ENCODE results near the gene SEC24D.
"Not testable (repeated sequence)": the region's sequence is repeated elsewhere in the genome, so short reads cannot be mapped to it uniquely, and the experiment has no call there.

The SEC24D gene, protein sequence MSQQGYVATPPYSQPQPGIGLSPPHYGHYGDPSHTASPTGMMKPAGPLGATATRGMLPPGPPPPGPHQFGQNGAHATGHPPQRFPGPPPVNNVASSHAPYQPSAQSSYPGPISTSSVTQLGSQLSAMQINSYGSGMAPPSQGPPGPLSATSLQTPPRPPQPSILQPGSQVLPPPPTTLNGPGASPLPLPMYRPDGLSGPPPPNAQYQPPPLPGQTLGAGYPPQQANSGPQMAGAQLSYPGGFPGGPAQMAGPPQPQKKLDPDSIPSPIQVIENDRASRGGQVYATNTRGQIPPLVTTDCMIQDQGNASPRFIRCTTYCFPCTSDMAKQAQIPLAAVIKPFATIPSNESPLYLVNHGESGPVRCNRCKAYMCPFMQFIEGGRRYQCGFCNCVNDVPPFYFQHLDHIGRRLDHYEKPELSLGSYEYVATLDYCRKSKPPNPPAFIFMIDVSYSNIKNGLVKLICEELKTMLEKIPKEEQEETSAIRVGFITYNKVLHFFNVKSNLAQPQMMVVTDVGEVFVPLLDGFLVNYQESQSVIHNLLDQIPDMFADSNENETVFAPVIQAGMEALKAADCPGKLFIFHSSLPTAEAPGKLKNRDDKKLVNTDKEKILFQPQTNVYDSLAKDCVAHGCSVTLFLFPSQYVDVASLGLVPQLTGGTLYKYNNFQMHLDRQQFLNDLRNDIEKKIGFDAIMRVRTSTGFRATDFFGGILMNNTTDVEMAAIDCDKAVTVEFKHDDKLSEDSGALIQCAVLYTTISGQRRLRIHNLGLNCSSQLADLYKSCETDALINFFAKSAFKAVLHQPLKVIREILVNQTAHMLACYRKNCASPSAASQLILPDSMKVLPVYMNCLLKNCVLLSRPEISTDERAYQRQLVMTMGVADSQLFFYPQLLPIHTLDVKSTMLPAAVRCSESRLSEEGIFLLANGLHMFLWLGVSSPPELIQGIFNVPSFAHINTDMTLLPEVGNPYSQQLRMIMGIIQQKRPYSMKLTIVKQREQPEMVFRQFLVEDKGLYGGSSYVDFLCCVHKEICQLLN

DNA sequence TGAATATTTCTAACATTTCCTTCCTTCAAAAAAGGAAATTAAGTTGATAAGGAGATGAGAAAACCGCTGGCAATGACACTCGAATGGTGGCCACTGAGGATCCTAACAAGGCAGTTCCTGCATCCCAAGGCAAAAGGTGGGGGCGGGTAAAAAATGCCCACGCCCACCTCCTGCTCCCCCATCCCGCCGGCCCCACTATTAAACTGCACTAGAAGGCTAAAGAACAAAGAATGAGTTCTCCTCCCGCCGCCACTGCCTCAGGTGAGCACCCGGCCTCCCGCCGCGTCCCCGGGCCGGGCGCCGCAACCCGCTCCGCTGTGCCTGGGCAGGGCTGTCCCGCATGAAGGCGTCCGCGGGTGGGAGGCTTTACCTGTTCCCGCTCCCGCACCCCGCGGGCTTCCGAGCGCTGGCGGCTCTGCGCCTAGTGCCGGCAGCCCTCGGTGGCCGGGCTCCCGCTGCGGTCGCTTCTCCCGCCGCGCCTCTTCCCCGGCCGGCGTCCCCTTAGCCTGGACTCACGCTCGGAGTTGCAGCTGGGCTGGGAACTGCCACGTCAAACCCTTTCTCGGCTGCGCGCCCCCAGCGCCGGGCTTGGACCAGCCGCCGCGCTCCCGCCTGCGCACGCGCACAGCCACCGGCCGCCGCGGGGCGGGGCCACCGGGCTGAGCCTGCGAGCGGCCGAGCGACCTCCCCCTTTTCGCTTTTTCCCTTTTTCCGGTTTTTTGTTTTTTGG is at the start of gene SEC24D:
Gene SEC24D, minus strand, starts transcription at position 556 of the 730 bp plus-strand sequence. CDS start 2,430 bp downstream, outside the sequence.
- Mint-ChIP-seq H3K4me3 (peak within 1 kb of the TSS; percentile 95), H3K27me3 (no peaks in the 10 kb centered on the region), H3K4me1 (ENCODE audit: low read depth) (peaks cover 27% of the 10 kb centered on the region), H3K9me3 (no peaks in the 10 kb centered on the region), H3K27ac (peak within 1 kb of the TSS; percentile 96), H3K36me3 (ENCODE audit: low read depth) (peaks cover 24% of the 10 kb centered on the region)

DNA sequence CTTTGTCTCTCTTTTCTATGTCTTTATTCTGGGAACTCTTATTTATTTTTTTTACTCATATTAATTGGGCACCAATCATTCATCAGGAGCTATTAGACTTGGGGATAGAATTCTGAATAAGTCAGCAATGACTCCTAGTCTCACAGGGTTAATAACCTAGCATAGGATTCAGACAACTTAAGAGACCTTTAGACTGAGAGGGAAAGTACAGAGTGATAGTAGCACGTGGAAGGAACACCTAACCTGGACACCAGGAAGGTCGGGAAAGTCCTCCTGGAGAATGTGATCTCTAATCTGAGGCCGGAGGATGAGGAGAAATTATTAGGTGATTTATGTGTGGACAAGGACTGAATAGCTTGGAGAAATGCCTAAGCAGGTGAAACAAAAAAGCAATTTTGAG is 48.8 kb upstream of the SEC24D start:
- H3K4me1 Mint-ChIP-seq (ENCODE audit: low read depth), result peaks cover 13% of the 10 kb centered on the region
- no peaks in the 10 kb centered on the region for H3K36me3 Mint-ChIP-seq (ENCODE audit: low read depth)
- no peak overlapping the region for H3K4me3 Mint-ChIP-seq
- H3K27ac Mint-ChIP-seq, result no peak overlapping the region
- H3K27me3 Mint-ChIP-seq, result peaks cover 25% of the 10 kb centered on the region
- no peaks in the 10 kb centered on the region for H3K9me3 Mint-ChIP-seq

DNA sequence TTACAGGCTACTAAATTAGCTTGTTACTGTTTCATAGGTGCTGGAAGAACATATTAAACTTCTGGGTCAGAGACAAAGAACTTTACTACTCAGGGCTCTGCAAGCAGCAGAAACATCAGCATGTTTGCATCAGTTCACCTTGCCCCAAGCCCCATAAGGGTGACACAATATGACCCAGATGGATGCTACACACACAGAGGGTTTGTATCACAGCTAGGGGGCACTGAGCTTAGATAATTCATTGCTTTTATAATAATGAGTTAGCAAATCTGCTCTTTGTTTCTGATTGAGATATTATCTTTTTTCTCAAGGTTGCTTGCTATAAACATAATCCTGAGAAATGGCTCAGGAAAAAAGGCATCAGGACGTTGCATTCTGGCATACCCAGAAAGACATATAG is 47.9 kb upstream of the SEC24D start:
- H3K9me3 Mint-ChIP-seq, result peaks cover 5% of the 10 kb centered on the region
- no peak overlapping the region for H3K4me3 Mint-ChIP-seq
- H3K36me3 Mint-ChIP-seq (ENCODE audit: low read depth), result no peaks in the 10 kb centered on the region
- H3K4me1 Mint-ChIP-seq (ENCODE audit: low read depth), result peaks cover 8% of the 10 kb centered on the region
- H3K27me3 Mint-ChIP-seq, result peaks cover 18% of the 10 kb centered on the region
- H3K27ac Mint-ChIP-seq, result no peak overlapping the region

DNA sequence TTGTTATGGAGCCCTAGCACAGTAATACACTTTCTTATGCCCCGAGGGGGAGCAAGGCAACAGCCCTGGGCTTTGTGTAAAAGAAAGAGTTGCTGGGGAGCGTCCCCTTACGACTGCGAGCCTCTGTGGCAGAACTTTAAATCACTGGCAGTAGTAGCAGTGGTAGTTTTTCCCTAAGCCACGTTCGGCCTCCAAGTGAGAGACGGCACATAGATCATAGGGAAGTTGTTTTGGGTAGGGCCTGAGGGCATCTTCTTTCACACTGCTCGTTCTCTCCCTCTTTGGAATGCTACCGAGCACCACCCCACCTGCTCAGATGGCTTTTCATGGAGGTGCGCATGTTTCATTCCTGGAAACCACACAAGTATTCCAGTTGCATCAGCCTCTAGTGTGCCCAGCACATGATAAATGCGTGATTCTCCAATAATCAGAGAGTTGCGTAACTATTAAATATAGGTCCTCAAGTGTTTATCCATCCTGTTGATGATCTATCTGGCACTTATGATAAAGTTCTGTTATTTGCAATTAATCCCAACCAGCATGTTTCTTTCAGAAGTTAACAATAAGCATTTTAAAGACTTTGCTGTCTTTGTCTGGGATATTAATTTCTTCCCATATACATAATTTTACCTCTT is 45.7 kb upstream of the SEC24D start:
- peaks cover 4% of the 10 kb centered on the region for H3K27me3 Mint-ChIP-seq
- peaks cover 10% of the 10 kb centered on the region for H3K9me3 Mint-ChIP-seq
- H3K4me1 Mint-ChIP-seq (ENCODE audit: low read depth), result no peaks in the 10 kb centered on the region
- H3K27ac Mint-ChIP-seq, result no peak overlapping the region
- no peaks in the 10 kb centered on the region for H3K36me3 Mint-ChIP-seq (ENCODE audit: low read depth)
- H3K4me3 Mint-ChIP-seq, result no peak overlapping the region

DNA sequence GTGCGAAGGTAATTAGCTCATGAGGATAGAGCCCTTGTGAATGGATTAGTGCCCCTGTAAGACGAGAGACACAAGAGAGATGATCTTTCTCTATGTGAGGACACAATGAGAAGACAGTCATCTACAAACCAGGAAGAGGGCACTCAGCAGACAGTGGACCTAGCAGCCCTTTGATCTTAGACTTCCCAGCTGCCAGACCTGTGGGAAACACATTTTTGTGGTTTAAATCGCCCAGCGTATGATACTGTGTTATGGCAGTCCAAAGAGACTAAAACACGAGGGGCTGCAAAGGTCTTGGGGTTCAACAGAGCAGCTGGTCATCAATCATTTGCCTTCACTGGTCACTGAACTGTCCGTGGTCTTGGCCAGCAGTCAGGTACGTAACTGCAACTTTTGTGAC is 43.5 kb upstream of the SEC24D start:
- H3K9me3 Mint-ChIP-seq, result peaks cover 10% of the 10 kb centered on the region
- no peak overlapping the region for H3K27ac Mint-ChIP-seq
- no peaks in the 10 kb centered on the region for H3K4me1 Mint-ChIP-seq (ENCODE audit: low read depth)
- H3K36me3 Mint-ChIP-seq (ENCODE audit: low read depth), result no peaks in the 10 kb centered on the region
- no peaks in the 10 kb centered on the region for H3K27me3 Mint-ChIP-seq
- H3K4me3 Mint-ChIP-seq, result no peak overlapping the region

DNA sequence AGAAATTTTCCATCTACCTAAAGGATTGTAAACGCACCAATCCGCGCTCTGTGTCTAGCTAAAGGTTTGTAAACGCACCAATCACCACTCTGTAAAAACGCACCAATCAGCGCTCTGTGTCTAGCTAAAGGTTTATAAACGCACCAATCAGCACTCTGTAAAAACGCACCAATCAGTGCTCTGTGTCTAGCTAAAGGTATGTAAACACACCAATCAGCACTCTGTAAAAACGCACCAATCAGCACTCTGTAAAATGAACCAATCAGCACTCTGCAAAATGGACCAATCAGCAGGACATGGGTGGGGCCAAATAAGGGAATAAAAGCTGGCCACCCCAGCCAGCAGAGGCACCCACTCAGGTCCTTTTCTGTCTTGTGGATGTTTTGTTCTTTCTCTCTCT is 42.6 kb upstream of the SEC24D start:
- not testable (repeated sequence) for H3K36me3 Mint-ChIP-seq (ENCODE audit: low read depth); H3K27ac Mint-ChIP-seq; H3K27me3 Mint-ChIP-seq; H3K4me3 Mint-ChIP-seq; H3K4me1 Mint-ChIP-seq (ENCODE audit: low read depth)
- peaks cover 10% of the 10 kb centered on the region for H3K9me3 Mint-ChIP-seq

DNA sequence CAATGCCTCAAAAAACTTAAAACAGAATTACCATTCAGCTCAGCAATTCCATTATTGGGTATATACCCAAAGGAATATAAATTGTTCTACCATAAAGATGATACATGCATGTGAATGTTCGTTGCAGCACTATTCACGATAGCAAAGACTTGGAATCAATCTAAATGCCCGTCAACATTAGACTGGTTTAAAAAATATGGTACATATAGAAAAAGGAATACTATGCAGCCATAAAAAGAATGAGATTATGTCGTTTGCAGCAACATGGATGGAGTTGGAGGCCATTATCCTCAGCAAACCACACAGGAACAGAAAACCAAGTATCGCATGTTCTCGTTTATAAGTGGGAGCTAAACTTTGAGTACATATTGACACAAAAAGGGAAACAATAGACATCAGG is 41.9 kb upstream of the SEC24D start:
- Mint-ChIP-seq H3K36me3 (ENCODE audit: low read depth) (no peaks in the 10 kb centered on the region), H3K9me3 (peaks cover 10% of the 10 kb centered on the region), H3K27me3 (no peaks in the 10 kb centered on the region), H3K27ac (no peak overlapping the region), H3K4me3 (no peak overlapping the region), H3K4me1 (ENCODE audit: low read depth) (no peaks in the 10 kb centered on the region)

DNA sequence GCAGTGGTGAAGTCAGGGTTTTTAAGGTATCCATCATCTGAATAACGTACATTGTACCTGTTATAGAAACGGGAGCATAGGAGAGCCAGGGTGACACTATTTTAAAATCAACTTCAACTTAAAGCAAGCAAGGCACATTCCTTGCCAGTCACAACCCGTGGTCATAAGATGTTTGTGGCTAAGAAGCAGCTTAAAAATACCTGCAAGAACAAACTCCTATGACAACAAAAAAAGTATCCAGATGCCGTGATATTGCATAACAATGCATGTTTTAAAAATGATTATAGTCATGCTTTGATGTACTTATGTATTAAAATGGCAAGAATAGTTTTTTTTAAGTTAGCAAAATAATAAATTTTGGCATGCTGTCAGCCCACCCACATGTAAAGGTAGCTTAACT is 36.3 kb upstream of the SEC24D start:
- H3K27me3 Mint-ChIP-seq, result no peaks in the 10 kb centered on the region
- H3K36me3 Mint-ChIP-seq (ENCODE audit: low read depth), result no peaks in the 10 kb centered on the region
- H3K4me1 Mint-ChIP-seq (ENCODE audit: low read depth), result no peaks in the 10 kb centered on the region
- no peaks in the 10 kb centered on the region for H3K9me3 Mint-ChIP-seq
- H3K4me3 Mint-ChIP-seq, result no peak overlapping the region
- H3K27ac Mint-ChIP-seq, result no peak overlapping the region

DNA sequence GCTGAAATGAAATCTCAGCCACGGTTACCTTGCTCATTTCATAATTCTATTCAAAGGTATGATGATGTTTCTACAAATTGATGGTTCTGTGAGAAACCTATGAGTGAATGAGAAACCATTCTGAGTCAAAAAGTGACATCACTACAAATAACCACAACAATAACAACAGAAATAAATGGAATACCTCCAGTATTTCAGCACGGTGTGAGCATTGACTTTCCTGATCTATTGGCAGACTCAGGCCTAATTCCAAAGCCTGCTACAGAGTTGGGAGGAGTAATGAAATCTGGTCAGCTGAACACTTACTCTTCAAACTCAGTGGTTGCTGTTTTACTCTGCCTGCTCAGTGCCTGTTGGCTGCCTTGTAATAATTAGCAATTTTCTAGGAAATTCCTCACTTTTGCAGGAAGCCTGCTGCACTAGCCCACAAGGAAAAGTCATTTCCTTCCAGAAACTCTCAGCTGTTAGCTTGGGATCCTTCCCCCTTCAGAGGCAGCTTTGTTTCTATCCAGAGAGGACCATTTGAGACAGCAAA is 33.9 kb upstream of the SEC24D start:
- Mint-ChIP-seq H3K36me3 (ENCODE audit: low read depth) (no peaks in the 10 kb centered on the region), H3K4me3 (no peak overlapping the region), H3K27me3 (no peaks in the 10 kb centered on the region), H3K9me3 (no peaks in the 10 kb centered on the region), H3K4me1 (ENCODE audit: low read depth) (peaks cover 4% of the 10 kb centered on the region), H3K27ac (no peak overlapping the region)

DNA sequence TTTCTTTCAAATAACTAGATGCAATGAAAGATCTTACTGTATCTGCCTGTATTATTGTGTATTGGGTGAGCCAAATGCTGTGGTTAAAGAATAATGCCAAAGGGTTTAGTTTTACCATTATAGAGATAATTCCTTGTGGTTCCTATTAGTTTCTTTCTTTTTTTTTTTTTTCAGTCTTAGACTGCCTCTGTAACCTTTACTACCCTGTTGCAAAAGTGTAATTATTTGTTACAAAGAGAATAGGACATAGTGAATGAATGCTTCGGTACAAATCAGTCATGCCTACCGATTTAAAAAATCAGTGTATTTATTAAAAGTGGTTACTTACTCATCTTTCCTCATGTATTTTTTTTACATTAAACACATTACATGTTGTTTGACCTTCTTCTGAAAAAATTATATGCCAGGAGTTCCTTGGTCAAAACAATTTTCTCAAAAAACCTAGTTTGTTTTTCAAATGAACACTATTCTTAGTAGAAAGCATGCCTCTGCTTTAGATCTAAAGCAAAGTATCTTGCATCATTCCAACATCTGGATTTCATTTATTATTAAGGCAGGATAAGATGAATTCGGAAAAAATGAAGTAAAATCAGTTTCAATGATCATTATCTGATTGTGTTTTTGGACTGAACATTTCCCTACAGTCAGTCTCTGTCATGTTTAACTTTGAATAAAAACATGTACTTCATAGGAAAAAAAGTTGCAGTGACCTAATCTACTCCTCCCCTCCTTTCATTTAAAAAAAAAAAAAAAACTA is 31.6 kb upstream of the SEC24D start:
- H3K27me3 Mint-ChIP-seq, result no peaks in the 10 kb centered on the region
- no peaks in the 10 kb centered on the region for H3K9me3 Mint-ChIP-seq
- no peak overlapping the region for H3K27ac Mint-ChIP-seq
- H3K36me3 Mint-ChIP-seq (ENCODE audit: low read depth), result no peaks in the 10 kb centered on the region
- H3K4me1 Mint-ChIP-seq (ENCODE audit: low read depth), result peaks cover 4% of the 10 kb centered on the region
- no peak overlapping the region for H3K4me3 Mint-ChIP-seq

DNA sequence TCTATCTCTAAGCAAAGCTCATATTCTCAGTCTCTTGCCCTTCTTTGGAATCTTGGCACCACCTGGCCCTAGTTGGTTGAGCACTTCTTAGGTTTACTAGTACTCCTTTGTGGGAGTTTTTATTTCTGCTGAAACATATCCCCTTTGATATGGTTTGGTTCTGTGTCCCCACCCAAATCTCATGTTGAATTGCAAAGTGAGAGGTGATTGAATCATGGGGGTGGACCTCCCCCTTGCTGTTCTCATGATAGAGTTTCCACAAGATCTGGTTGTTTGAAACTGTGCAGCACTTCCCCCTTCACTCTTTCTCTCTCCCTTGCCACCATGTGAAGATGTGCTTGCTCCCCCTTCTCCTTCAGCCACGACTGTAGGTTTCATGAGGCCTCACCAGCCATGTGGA is 30.5 kb upstream of the SEC24D start:
- H3K27me3 Mint-ChIP-seq, result no peaks in the 10 kb centered on the region
- H3K4me3 Mint-ChIP-seq, result no peak overlapping the region
- no peaks in the 10 kb centered on the region for H3K9me3 Mint-ChIP-seq
- peaks cover 4% of the 10 kb centered on the region for H3K4me1 Mint-ChIP-seq (ENCODE audit: low read depth)
- no peak overlapping the region for H3K27ac Mint-ChIP-seq
- no peaks in the 10 kb centered on the region for H3K36me3 Mint-ChIP-seq (ENCODE audit: low read depth)

DNA sequence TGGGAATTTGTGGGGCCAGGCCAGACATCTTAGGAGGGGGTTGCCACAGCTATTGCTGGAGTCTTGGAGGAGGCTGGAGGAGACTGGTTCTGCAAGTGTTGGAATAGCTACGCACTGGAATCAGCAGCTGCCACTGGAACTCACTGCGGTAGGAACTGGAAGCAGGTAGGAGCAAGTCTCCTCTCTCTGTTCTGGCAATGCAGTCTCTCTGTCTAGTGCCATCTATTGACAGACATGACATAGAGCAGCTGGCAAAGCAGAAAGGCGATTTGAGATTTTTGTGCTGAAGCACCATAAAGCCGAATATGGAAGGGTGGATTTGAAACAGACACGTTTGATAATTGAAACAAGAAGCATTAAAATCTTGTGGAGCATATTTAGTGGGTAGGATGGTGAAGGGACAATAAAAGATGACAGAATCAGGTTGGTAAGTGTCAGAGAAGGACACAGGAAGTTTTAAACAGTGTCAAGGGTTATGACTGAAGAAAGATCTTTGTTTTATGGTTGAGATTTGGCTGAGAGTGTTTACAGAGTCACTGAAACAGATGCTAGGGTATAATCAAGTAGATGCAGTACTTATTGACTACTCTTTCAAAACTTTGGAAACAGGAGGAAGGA is 29.3 kb upstream of the SEC24D start:
- Mint-ChIP-seq H3K9me3 (no peaks in the 10 kb centered on the region), H3K27ac (no peak overlapping the region), H3K36me3 (ENCODE audit: low read depth) (no peaks in the 10 kb centered on the region), H3K4me1 (ENCODE audit: low read depth) (peaks cover 4% of the 10 kb centered on the region), H3K27me3 (no peaks in the 10 kb centered on the region), H3K4me3 (no peak overlapping the region)

DNA sequence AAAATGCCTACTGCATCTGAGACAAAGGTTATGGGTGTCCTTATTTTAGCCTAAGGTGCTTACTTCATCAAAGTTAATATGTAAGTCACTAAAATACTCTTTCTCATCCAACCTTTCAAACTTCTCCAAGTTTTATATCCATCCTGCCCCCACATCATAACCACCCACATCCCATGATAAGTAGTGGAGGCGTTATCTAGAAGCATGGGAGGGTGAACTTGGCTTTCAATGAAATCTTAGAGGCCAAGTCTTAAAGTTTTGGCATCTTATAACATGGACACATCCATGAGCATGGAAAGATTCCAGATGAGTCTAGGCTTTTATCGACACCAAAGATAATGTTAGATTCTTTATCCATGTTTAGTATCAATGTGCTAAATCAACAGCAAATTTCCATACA is 22.9 kb upstream of the SEC24D start:
- Mint-ChIP-seq H3K27me3 (no peaks in the 10 kb centered on the region), H3K36me3 (ENCODE audit: low read depth) (no peaks in the 10 kb centered on the region), H3K4me1 (ENCODE audit: low read depth) (no peaks in the 10 kb centered on the region), H3K9me3 (no peaks in the 10 kb centered on the region), H3K4me3 (no peak overlapping the region), H3K27ac (no peak overlapping the region)
